Sigmoid colon (tissue), 7 donors: ENCODE results near the gene IQGAP2. TPM values are rescaled to one million over a fixed set of nuclear protein-coding genes. Genes with fewer than 3 reads are reported as not detected.

Experiments used
- DNase-seq: peaks from one replicate; pipeline ENCODE4 v3.0.0-alpha.2; 2019
- H3K27ac ChIP-seq, 4 donors: fragments of 200-600 bp; sonication (generic); one replicate each; pipeline ENCODE4 v1.5.1; 2016 to 2019; ENCODE audit warnings: mild to moderate bottlenecking in 1 of 4
- H3K27me3 ChIP-seq, 3 donors: fragments of 200-600 bp; sonication (generic); one replicate each; pipeline ENCODE4 v1.5.1; 2019; ENCODE audit warnings: mild to moderate bottlenecking in 1 of 3
- H3K36me3 ChIP-seq, 4 donors: fragments of 200-600 bp; sonication (generic); one replicate each; pipeline ENCODE4 v1.5.1; 2016 to 2019
- H3K4me1 ChIP-seq, 4 donors: fragments of 200-600 bp; sonication (generic); one replicate each; pipeline ENCODE4 v1.5.1; 2017 to 2019
- H3K4me3 ChIP-seq, 4 donors: fragments of 200-600 bp; sonication (generic); one replicate each; pipeline ENCODE4 v1.5.1; 2017 to 2019; ENCODE audit warnings: mild to moderate bottlenecking in 2 of 4, moderate library complexity in 1 of 4
- H3K9me3 ChIP-seq, 4 donors: fragments of 200-600 bp in 3 of 4; sonication (generic) in 3 of 4; one replicate each; pipeline versions ENCODE4 v1.5.1 to v1.6.1; 2013 to 2019
- CTCF ChIP-seq, 4 experiments: fragments of 450-650 bp in 3 of 4; fragments of 200-600 bp in 1 of 4; IDR thresholded peaks; one replicate each; pipeline ENCODE4 v1.5.1; 2016 to 2019; ENCODE audit warnings: antibody characterized with exemption in 4 of 4, mild to moderate bottlenecking in 3 of 4, moderate library complexity in 2 of 4
- EP300 ChIP-seq, 4 donors: sonication (generic); formaldehyde crosslinking; IDR thresholded peaks; one replicate each; pipeline ENCODE4 v1.6.1; 2017; ENCODE audit warnings: antibody characterized with exemption in 4 of 4
- POLR2A ChIP-seq, 2 donors: fragments of 450-650 bp; IDR thresholded peaks; one replicate each; pipeline ENCODE4 v1.6.1; 2016; ENCODE audit warnings: antibody characterized with exemption in 2 of 2, mild to moderate bottlenecking in 2 of 2, moderate library complexity in 2 of 2
- POLR2AphosphoS5 ChIP-seq, 4 donors: sonication (generic); formaldehyde crosslinking; IDR thresholded peaks; one replicate each; pipeline ENCODE4 v1.6.1; 2017; ENCODE audit warnings: antibody characterized with exemption in 4 of 4
- WGBS, 2 donors: extraction: QIAGEN DNeasy Blood & Tissue Kit; methylation state at CpG; one replicate each; pipeline ENCODE4 v1.1.7; 2013; 5-methylcytosine and 5-hydroxymethylcytosine counted together
- intact Hi-C: fragments of 100-400 bp; cut with DNase I; formaldehyde crosslinking; loops from one replicate; pipeline ENCODE4 v1.15.1; 2023
- polyA plus RNA-seq, 3 donors: library from polyadenylated mRNA; stranded (reverse); fragments of 200-250 nt; gene quantifications; one replicate each; pipeline ENCODE4 v1.2.3, GENCODE V29; 2013
- total RNA-seq, 4 donors: library from RNA; depleted of rRNA; stranded (reverse); fragments of >200 nt; gene quantifications; one replicate each; pipeline ENCODE4 v1.1.0, GENCODE V29; 2016
- donor health status: healthy with polysubstance abuse.
- donor health status: Bipolar disorder and iron deficiency.
- donor health status: healthy.

IQGAP2 gene
- total and polyA plus RNA-seq, 7 donors: 15.0 to 85.3 (median 24.6) TPM

GRCh38 chr5:76471406-76471805, 68.3 kb downstream of the IQGAP2 start:
- Histone ChIP-seq H3K36me3 (no peaks in the 10 kb centered on the region), H3K27ac (no peak overlapping the region), H3K4me3 (no peak overlapping the region), H3K9me3 (no peaks in the 10 kb centered on the region), H3K27me3 (no peaks in the 10 kb centered on the region), H3K4me1 (no peaks in the 10 kb centered on the region)
- no peak for DNase-seq
- no peak for TF ChIP-seq POLR2AphosphoS5 (IDR thresholded peaks at IDR 0.05)
- no peak for TF ChIP-seq CTCF (IDR thresholded peaks at IDR 0.05)
- no peak for TF ChIP-seq EP300 (IDR thresholded peaks at IDR 0.05)
- TF ChIP-seq POLR2A (IDR thresholded peaks at IDR 0.05): no peak
- WGBS, 2 donors: 15 to 64% methylated on average over 1 of the region's 1 CpG
- intact Hi-C loops: no loop called here

GRCh38 chr5:76471987-76472334, 68.9 kb downstream of the IQGAP2 start:
- no peaks in the 10 kb centered on the region for H3K4me1 ChIP-seq
- TF ChIP-seq POLR2AphosphoS5 (IDR thresholded peaks at IDR 0.05) (no peak), EP300 (IDR thresholded peaks at IDR 0.05) (no peak), POLR2A (IDR thresholded peaks at IDR 0.05) (no peak), CTCF (IDR thresholded peaks at IDR 0.05) (no peak)
- H3K27me3 ChIP-seq: no peaks in the 10 kb centered on the region
- H3K4me3 ChIP-seq: no peak overlapping the region
- H3K9me3 ChIP-seq: no peaks in the 10 kb centered on the region
- WGBS, 2 donors: 91 to 96% methylated on average over 6 of the region's 6 CpGs
- no peak for DNase-seq
- H3K27ac ChIP-seq: no peak overlapping the region
- no peaks in the 10 kb centered on the region for H3K36me3 ChIP-seq
- intact Hi-C loops: no loop called here

- Histone ChIP-seq H3K27ac (no peak overlapping the region), H3K36me3 (no peaks in the 10 kb centered on the region), H3K9me3 (no peaks in the 10 kb centered on the region)
These were observed 69.4 kb downstream of the IQGAP2 start for GRCh38 chr5:76472335-76473008.

GRCh38 chr5:76473009-76473336, 69.9 kb downstream of the IQGAP2 start:
- TF ChIP-seq POLR2A (IDR thresholded peaks at IDR 0.05): no peak
- intact Hi-C loops: no loop called here
- H3K27ac ChIP-seq: no peak overlapping the region
- H3K9me3 ChIP-seq: no peaks in the 10 kb centered on the region
- H3K4me1 ChIP-seq: no peaks in the 10 kb centered on the region
- H3K27me3 ChIP-seq: no peaks in the 10 kb centered on the region
- WGBS, 2 donors: 95 to 100% methylated on average over 2 of the region's 2 CpGs
- no peak for DNase-seq
- no peaks in the 10 kb centered on the region for H3K36me3 ChIP-seq
- no peak overlapping the region for H3K4me3 ChIP-seq

More at GRCh38 chr5:76472335-76473008, 69.4 kb downstream of the IQGAP2 start:
- Histone ChIP-seq H3K4me3 (no peak overlapping the region), H3K4me1 (no peaks in the 10 kb centered on the region), H3K27me3 (no peaks in the 10 kb centered on the region)
- 90 to 91% methylated on average over 7 of the region's 7 CpGs for WGBS, 2 donors
- TF ChIP-seq POLR2A (IDR thresholded peaks at IDR 0.05): no peak
- no peak for TF ChIP-seq CTCF (IDR thresholded peaks at IDR 0.05)
- no peak for TF ChIP-seq POLR2AphosphoS5 (IDR thresholded peaks at IDR 0.05)
- TF ChIP-seq EP300 (IDR thresholded peaks at IDR 0.05): no peak
- DNase-seq: no peak
- intact Hi-C loops: no loop called here

- TF ChIP-seq POLR2AphosphoS5 (IDR thresholded peaks at IDR 0.05) (no peak), CTCF (IDR thresholded peaks at IDR 0.05) (no peak), EP300 (IDR thresholded peaks at IDR 0.05) (no peak), POLR2A (IDR thresholded peaks at IDR 0.05) (no peak)
- H3K4me3 ChIP-seq: no peak overlapping the region
- H3K9me3 ChIP-seq: no peaks in the 10 kb centered on the region
- intact Hi-C loops: no loop called here
- no peaks in the 10 kb centered on the region for H3K27me3 ChIP-seq
- H3K27ac ChIP-seq: no peak overlapping the region
- WGBS, 2 donors: 55 to 86% methylated on average over 3 of the region's 3 CpGs
- no peak for DNase-seq
- H3K36me3 ChIP-seq: no peaks in the 10 kb centered on the region
- H3K4me1 ChIP-seq: no peaks in the 10 kb centered on the region
These were observed 70.6 kb downstream of the IQGAP2 start for GRCh38 chr5:76473661-76474060.
